GM12891 (cell line): ENCODE data around the gene TPRG1L.
"Not testable (repeated sequence)": the region's sequence is repeated elsewhere in the genome, so short reads cannot be mapped to it uniquely, and the experiment has no call there.

ENCODE experiments used
- PAX5 ChIP-seq: IDR thresholded peaks from 2 replicates; pipeline ENCODE4 v1.6.1; 2011; ENCODE audit warnings: low read length, moderate library complexity, mild to moderate bottlenecking; ENCODE audit not compliant: insufficient read depth, severe bottlenecking
- POLR2A ChIP-seq: IDR thresholded peaks from 2 replicates; pipeline ENCODE4 v1.6.1; 2011; ENCODE audit warnings: low read depth, low read length, control low read depth
- POLR2AphosphoS5 ChIP-seq: IDR thresholded peaks from 2 replicates; pipeline ENCODE4 v1.6.1; 2011; ENCODE audit warnings: low read depth, low read length, control low read depth
- POU2F2 ChIP-seq: IDR thresholded peaks from 2 replicates; pipeline ENCODE4 v1.6.1; 2011; ENCODE audit warnings: low read depth, mild to moderate bottlenecking, control low read depth, low read length, moderate library complexity
- SPI1 ChIP-seq: IDR thresholded peaks from 2 replicates; pipeline ENCODE4 v1.6.1; 2011; ENCODE audit warnings: low read depth, low read length, control low read depth
- TAF1 ChIP-seq: IDR thresholded peaks from 2 replicates; pipeline ENCODE4 v1.6.1; 2011; ENCODE audit warnings: low read depth, low read length, control low read depth

DNA sequence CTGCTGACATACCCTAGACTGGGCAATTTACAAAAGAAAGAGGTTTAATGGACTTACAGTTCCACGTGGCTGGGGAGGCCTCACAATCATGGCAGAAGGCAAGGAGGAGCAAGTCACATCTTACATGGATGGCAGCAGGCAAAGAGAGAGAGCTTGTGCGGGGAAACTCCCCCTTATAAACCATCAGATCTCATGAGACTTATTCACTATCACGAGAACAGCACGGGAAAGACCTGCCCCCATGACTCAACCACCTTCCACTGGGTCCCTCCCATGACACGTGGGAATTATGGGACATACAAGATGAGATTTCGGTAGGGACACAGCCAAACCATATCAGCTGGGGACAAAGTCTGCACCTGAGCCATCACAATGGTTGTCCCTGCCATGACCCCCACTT lies 49.3 kb upstream of the TPRG1L start:
- not testable (repeated sequence) for TF ChIP-seq POLR2A, TAF1, SPI1, POLR2AphosphoS5, POU2F2, PAX5
